BLaER1 (cell line): ENCODE results near the gene PROKR2.

Experiments used
- H3K27ac ChIP-seq: shearing (Covaris generic); formaldehyde crosslinking; 2 replicates; pipeline ENCODE4 v1.8.1; 2022
- H3K27me3 ChIP-seq: shearing (Covaris generic); formaldehyde crosslinking; 2 replicates; pipeline ENCODE4 v1.8.1; 2022
- H3K36me3 ChIP-seq: shearing (Covaris generic); formaldehyde crosslinking; 2 replicates; pipeline ENCODE4 v1.8.1; 2022
- H3K4me1 ChIP-seq: shearing (Covaris generic); formaldehyde crosslinking; 2 replicates; pipeline ENCODE4 v1.8.1; 2022
- H3K4me2 ChIP-seq: shearing (Covaris generic); formaldehyde crosslinking; 2 replicates; pipeline ENCODE4 v1.8.1; 2022
- H3K4me3 ChIP-seq: shearing (Covaris generic); formaldehyde crosslinking; 2 replicates; pipeline ENCODE4 v1.8.1; 2022
- H3K9ac ChIP-seq: shearing (Covaris generic); formaldehyde crosslinking; 2 replicates; pipeline ENCODE4 v1.8.1; 2022
- H3K9me3 ChIP-seq: shearing (Covaris generic); formaldehyde crosslinking; 2 replicates; pipeline ENCODE4 v1.8.1; 2022
- H4K20me1 ChIP-seq: shearing (Covaris generic); formaldehyde crosslinking; 2 replicates; pipeline ENCODE4 v1.8.1; 2022
- Cebpa-rat ChIP-seq: shearing (Covaris generic); IDR thresholded peaks from 2 replicates; pipeline ENCODE4 v1.8.1; 2022

PROKR2 gene

DNA sequence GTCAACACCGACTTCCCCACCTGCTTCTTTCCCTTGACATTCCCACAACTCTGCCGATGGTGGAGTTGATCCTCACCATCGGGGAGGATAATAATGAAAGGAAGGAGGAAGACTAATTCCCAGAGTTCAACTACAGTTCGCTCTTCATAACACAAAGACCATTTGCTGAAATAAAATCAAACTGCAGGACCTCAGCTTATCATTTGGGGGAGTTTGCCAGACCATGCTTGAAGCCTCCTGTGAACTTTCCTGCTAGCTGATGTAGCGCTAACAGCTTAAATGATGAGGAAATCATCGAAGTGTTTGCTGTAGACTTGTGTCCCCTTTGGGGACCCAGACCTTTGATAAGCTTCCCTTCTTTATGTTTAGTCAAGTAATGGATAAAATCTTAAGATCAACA lies 26.2 kb downstream of the PROKR2 start:
- TF ChIP-seq Cebpa-rat, result no peak
- H4K20me1 ChIP-seq, result no peaks in the 10 kb centered on the region
- no peak overlapping the region for H3K4me2 ChIP-seq
- H3K4me1 ChIP-seq, result no peaks in the 10 kb centered on the region
- peaks cover 9% of the 10 kb centered on the region; the same call in 1 of the 2 replicates for H3K9me3 ChIP-seq
- H3K36me3 ChIP-seq, result no peaks in the 10 kb centered on the region
- no peak overlapping the region for H3K9ac ChIP-seq
- no peak overlapping the region for H3K27ac ChIP-seq
- no peaks in the 10 kb centered on the region for H3K27me3 ChIP-seq
- no peak overlapping the region for H3K4me3 ChIP-seq

- Histone ChIP-seq H3K4me2 (no peak overlapping the region), H3K9me3 (peaks cover 20% of the 10 kb centered on the region; the same call in 1 of the 2 replicates), H4K20me1 (no peaks in the 10 kb centered on the region), H3K27ac (no peak overlapping the region), H3K4me3 (no peak overlapping the region), H3K36me3 (no peaks in the 10 kb centered on the region), H3K9ac (no peak overlapping the region), H3K4me1 (peaks cover 22% of the 10 kb centered on the region), H3K27me3 (no peaks in the 10 kb centered on the region)
- TF ChIP-seq Cebpa-rat, result no peak
These were observed 34.2 kb downstream of the PROKR2 start for GRCh38 chr20:5282561-5282960.

GRCh38 chr20:5279661-5280060 lies 37.1 kb downstream of the PROKR2 start:
- H3K27ac ChIP-seq, result no peak overlapping the region
- no peak overlapping the region for H3K4me3 ChIP-seq
- peaks cover 22% of the 10 kb centered on the region for H3K4me1 ChIP-seq
- no peaks in the 10 kb centered on the region for H3K36me3 ChIP-seq
- H3K9me3 ChIP-seq, result peaks cover 8% of the 10 kb centered on the region; the same call in 1 of the 2 replicates
- no peaks in the 10 kb centered on the region for H4K20me1 ChIP-seq
- no peak overlapping the region for H3K9ac ChIP-seq
- H3K4me2 ChIP-seq, result peak overlapping the region; percentile 77
- no peaks in the 10 kb centered on the region for H3K27me3 ChIP-seq
- peak; percentile 37; the same call in 1 of the 2 replicates for TF ChIP-seq Cebpa-rat

- Histone ChIP-seq H3K36me3 (no peaks in the 10 kb centered on the region), H3K4me2 (peak overlapping the region; percentile 77), H3K27me3 (no peaks in the 10 kb centered on the region), H3K9me3 (no peaks in the 10 kb centered on the region), H3K4me3 (no peak overlapping the region), H3K27ac (peak overlapping the region; percentile 42; the same call in 1 of the 2 replicates), H4K20me1 (no peaks in the 10 kb centered on the region), H3K4me1 (peaks cover 73% of the 10 kb centered on the region), H3K9ac (no peak overlapping the region)
- no peak for TF ChIP-seq Cebpa-rat
These were observed 44.5 kb downstream of the PROKR2 start for GRCh38 chr20:5272268-5272667.

DNA sequence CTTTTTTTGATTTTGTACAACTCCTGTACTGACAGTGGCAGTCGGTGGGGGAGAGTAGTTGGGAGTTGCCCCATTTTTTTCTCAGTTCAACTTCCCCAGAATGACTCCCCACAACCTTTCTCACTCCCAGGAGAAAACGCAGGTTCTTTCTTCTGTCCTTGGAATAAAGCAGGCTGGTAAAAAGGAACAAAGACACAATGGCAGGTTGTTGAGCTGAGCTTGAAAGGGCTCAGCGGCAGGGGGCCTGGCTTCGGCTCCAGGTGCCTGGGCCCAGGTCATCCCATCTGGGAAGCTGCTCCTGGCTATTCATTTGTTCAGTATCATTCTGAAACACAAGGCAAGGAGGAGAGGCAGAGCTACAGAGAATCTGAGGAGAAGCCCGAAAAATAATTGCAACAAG lies 46.2 kb downstream of the PROKR2 start:
- Histone ChIP-seq H3K4me3 (no peak overlapping the region), H3K36me3 (no peaks in the 10 kb centered on the region), H3K9me3 (no peaks in the 10 kb centered on the region), H3K4me1 (peaks cover 89% of the 10 kb centered on the region), H4K20me1 (no peaks in the 10 kb centered on the region), H3K27ac (peak overlapping the region; percentile 70), H3K9ac (no peak overlapping the region), H3K27me3 (no peaks in the 10 kb centered on the region), H3K4me2 (peak overlapping the region; percentile 77)
- no peak for TF ChIP-seq Cebpa-rat

GRCh38 chr20:5268449-5268848 lies 48.3 kb downstream of the PROKR2 start:
- peak overlapping the region; percentile 77 for H3K4me2 ChIP-seq
- no peak for TF ChIP-seq Cebpa-rat
- no peaks in the 10 kb centered on the region for H4K20me1 ChIP-seq
- no peaks in the 10 kb centered on the region for H3K27me3 ChIP-seq
- H3K4me3 ChIP-seq, result no peak overlapping the region; the same call in 1 of the 2 replicates
- no peaks in the 10 kb centered on the region for H3K9me3 ChIP-seq
- no peak overlapping the region for H3K9ac ChIP-seq
- H3K4me1 ChIP-seq, result peaks cover 100% of the 10 kb centered on the region
- peak overlapping the region; percentile 70 for H3K27ac ChIP-seq
- H3K36me3 ChIP-seq, result no peaks in the 10 kb centered on the region

- no peak for TF ChIP-seq Cebpa-rat
- H3K4me2 ChIP-seq, result peak overlapping the region; percentile 77
- no peaks in the 10 kb centered on the region for H4K20me1 ChIP-seq
- H3K27ac ChIP-seq, result peak overlapping the region; percentile 70
- H3K9me3 ChIP-seq, result no peaks in the 10 kb centered on the region
- H3K27me3 ChIP-seq, result no peaks in the 10 kb centered on the region
- peaks cover 100% of the 10 kb centered on the region for H3K4me1 ChIP-seq
- H3K9ac ChIP-seq, result no peak overlapping the region; the same call in 1 of the 2 replicates
- H3K4me3 ChIP-seq, result no peak overlapping the region
- H3K36me3 ChIP-seq, result no peaks in the 10 kb centered on the region
These were observed 49.7 kb downstream of the PROKR2 start for GRCh38 chr20:5267092-5267491.
